GM18861 (cell line): ENCODE data around the gene ORMDL2.
"Not testable (repeated sequence)": the region's sequence is repeated elsewhere in the genome, so short reads cannot be mapped to it uniquely, and the experiment has no call there.

ENCODE experiments used
- ATAC-seq: cut with Tn5 transposase; IDR thresholded peaks from one replicate; pipeline ENCODE4 v1.9.1; 2021; ENCODE audit not compliant: unreplicated experiment

The ORMDL2 gene

DNA sequence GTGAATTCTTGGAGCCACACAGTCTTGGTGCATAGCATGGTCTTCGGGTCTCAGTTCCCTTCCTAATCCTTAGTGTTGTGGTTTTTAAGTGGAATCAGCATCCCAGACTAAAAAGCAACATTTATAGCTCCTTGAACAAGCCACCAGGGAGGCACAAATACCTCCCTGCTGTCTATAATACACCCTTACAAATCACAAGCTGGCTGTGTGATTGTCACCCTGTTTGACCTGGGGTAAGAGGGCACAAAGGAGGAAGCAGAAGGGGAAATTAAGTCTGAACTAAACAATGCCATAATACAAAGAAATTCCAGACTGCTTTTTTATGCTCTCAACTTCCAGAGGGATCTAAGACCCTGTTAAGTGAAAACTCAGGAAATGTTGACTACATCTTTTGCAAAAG lies 32.6 kb downstream of the ORMDL2 start:
- no peak for ATAC-seq

DNA sequence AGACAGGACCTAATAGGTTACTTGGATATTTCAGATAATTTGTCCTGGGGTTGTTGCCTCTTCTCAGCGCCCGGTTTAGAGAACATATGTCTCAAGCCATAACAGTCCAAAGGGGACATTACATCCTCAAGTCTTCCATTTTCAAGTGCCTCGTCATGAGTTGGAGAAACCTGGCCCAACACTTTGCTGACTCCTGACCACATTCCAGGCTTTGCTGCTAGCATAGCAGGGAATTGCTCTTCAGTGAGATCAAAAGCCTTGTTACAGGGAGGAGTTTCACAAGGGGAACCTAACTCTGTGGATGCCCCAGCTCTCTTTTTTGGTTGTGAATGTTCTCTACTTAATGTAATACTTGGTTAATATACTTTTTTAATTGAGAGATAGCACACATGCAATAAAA lies 33.1 kb downstream of the ORMDL2 start:
- no peak for ATAC-seq

DNA sequence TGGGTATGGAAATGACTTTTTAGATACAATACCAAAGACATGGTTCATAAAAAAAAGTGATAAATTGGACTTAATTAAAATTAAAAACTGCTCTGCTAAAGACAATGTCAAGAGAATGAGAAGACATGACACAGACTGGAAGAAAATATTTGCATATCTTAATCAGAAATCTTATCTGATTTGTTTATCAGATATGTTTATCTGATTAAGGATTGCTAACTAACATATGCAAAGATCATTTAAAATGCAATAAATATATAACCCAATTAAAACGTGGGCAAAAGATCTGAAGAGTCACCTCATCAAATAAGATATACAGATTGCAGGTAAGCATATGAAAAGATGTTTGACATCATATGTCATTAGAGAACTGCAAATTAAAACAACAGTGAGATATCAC lies 34.9 kb downstream of the ORMDL2 start:
- no peak for ATAC-seq

DNA sequence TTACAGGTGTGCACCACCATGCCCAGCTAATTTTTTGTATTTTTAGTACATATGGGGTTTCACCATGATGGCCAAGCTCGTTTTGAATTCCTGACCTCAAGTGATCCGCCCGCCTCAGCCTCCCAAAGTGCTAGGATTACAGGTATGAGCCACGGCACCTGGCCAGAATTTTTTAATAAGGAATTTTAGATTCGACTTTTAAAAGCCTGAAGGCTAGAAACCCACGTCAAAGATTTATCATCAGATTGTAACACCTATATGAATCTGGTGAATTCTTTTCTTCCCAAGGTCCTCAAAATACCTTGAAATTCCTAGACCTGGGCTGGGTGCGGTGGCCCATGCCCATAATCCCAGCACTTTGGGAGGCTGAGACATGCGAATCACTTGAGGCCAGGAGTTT lies 43.6 kb downstream of the ORMDL2 start:
- ATAC-seq, result no peak

DNA sequence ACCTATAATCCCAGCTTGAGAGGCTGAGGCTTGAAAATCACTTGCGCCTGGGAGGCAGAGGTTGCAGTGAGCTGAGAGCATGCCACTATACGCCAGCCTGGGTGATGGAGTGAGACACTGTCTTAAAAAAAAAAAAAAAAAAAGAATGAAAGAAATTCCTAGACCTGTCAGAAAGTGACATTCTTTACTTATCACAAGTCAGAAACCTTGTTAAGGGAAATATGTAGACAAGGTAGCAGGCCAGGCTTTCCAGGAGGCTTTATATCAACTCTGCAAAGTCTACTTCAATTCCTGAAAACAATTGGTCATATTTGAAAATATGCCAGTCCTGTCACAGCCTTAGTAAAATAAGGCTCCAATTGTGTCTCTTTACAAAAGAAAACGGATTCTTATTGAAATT lies 44.0 kb downstream of the ORMDL2 start:
- no peak for ATAC-seq

DNA sequence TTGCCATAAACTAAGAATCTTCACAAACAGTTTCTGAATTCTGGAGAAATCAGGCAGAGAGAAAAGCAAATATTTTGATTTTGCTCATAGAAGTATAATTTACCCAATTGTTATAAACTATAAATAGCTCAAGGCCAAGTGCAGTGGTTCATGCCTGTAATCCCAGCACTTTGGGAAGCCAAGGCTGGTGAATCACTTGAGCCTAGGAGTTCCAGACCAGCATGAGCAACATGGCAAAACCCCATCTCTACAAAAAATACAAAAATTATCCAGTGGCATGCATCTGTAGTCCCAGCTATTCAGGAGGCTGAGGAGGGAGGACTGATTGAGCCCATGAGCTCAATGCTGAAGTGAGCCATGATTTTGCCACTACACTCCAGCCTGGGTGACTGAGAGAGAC lies 44.4 kb downstream of the ORMDL2 start:
- no peak for ATAC-seq

DNA sequence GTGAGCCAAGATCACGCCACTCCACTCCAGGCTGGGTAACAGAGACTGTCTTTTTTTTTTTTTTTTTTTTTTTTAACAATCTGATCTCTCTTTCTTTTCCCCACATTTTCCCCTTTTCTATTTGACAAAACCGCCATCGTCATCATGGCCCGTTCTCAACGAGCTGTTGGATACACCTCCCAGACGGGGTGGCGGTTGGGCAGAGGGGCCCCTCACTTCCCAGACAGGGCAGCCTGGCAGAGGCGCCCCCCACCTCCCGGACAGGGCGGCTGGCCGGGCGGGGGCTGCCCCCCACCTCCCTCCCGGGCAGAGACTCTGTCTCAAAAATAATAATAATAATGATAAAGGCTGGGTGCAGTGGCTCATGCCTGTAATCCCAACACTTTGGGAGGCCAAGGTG lies 45.1 kb downstream of the ORMDL2 start:
- ATAC-seq, result not testable (repeated sequence)

DNA sequence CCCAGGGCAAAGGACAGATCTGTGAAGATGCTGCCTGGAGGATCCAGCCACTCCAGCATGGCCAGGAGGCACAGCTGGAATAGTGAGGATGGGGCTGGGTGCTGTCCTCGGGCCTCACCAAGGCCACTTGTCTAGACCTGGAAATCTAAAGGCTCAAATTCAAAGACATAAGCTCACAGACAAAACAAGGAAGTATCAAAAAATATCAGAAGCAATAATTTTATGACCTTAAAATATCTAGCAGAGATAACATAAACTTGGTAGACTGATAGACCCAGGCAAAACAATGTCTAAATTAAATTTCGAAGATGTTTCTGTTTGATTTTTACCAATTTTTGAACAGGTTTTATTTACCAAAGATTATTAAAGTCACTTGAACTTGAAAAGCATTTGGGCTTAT lies 47.5 kb downstream of the ORMDL2 start:
- ATAC-seq, result no peak

DNA sequence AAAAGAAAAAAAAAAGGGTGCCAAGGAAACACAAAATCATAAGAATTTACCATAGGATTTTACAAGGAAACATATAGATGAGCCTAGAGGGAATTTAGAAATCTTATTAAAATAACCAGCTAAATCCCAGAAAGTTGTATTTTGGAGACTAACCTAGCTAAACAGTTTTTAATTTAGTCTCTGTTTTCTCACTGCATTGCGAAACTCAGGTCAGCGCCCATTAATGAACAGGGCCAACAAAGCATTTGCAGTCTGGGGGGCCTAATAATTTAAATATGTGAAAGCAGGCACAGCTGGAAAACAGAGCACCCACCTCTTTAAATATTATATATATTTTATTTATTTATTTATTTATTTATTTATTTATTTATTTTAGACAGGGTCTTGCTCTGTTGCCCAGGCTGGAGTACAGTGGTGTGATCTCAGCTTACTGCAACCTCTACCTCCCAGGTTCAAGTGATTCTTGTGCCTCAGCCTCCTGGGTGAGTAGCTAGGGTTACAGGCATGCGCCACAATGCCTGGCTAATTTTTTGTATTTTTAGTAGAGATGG lies 48.7 kb downstream of the ORMDL2 start:
- not testable (repeated sequence) for ATAC-seq
